Keratinocyte (primary cell): ENCODE measurements around the gene SAMD13. TPM values are rescaled to one million over a fixed set of nuclear protein-coding genes. Genes with fewer than 3 reads are reported as not detected.

Experiments
- DNase-seq: peaks from one replicate; pipeline ENCODE4 v3.0.0-alpha.2; 2011; ENCODE audit warnings: low read depth, missing footprints, low spot score
- FAIRE-seq: peaks from 2 replicates; lab custom pipeline; 2011; peaks lifted over from hg19 to GRCh38; lab: Jason Lieb, UNC
- H2AFZ ChIP-seq: 2 replicates; pipeline ENCODE4 v1.6.0; 2012; ENCODE audit warnings: low read length, control low read depth, inconsistent platforms; ENCODE audit not compliant: control insufficient read depth
- H3K27ac ChIP-seq: 2 replicates; pipeline ENCODE4 v1.5.1; 2011; ENCODE audit warnings: low read length; ENCODE audit not compliant: control insufficient read depth, insufficient read depth
- H3K27me3 ChIP-seq: 3 replicates; pipeline ENCODE4 v1.6.0; 2011; ENCODE audit warnings: low read length; ENCODE audit not compliant: control insufficient read depth, insufficient read depth; ENCODE audit errors: extremely low read depth
- H3K36me3 ChIP-seq, 2 experiments: 2 replicates in 1 of 2; 3 replicates in 1 of 2; pipeline ENCODE4 v1.5.1; 2011; ENCODE audit warnings: low read length in 2 of 2, mild to moderate bottlenecking in 1 of 2; ENCODE audit not compliant: control insufficient read depth in 2 of 2, insufficient read depth in 2 of 2; ENCODE audit errors: extremely low read depth in 1 of 2
- H3K4me1 ChIP-seq: 3 replicates; pipeline ENCODE4 v1.5.1; 2011; ENCODE audit warnings: low read length; ENCODE audit not compliant: control insufficient read depth, insufficient read depth; ENCODE audit errors: extremely low read depth
- H3K4me2 ChIP-seq: 3 replicates; pipeline ENCODE4 v1.6.0; 2011; ENCODE audit warnings: low read depth, low read length; ENCODE audit not compliant: control insufficient read depth, insufficient read depth; ENCODE audit errors: extremely low read depth
- H3K4me3 ChIP-seq, 3 experiments: fragments of 200-600 bp in 1 of 3; sonication (generic) in 1 of 3; 2 replicates in 2 of 3; 3 replicates in 1 of 3; pipeline ENCODE4 v1.5.1; 2011 to 2016; ENCODE audit warnings: low read length in 3 of 3, mild to moderate bottlenecking in 3 of 3, control low read depth in 2 of 3, inconsistent platforms in 1 of 3, low read depth in 1 of 3, mixed read lengths in 1 of 3, mixed run types in 1 of 3, moderate library complexity in 1 of 3; ENCODE audit not compliant: control insufficient read depth in 2 of 3, insufficient read depth in 2 of 3; ENCODE audit errors: extremely low read depth in 1 of 3
- H3K79me2 ChIP-seq: 2 replicates; pipeline ENCODE4 v1.6.0; 2012; ENCODE audit warnings: low read length; ENCODE audit not compliant: control insufficient read depth, insufficient read depth
- H3K9ac ChIP-seq: 3 replicates; pipeline ENCODE4 v1.6.0; 2011; ENCODE audit warnings: low read length; ENCODE audit not compliant: control insufficient read depth, insufficient read depth; ENCODE audit errors: extremely low read depth
- H3K9me1 ChIP-seq: 3 replicates; pipeline ENCODE4 v1.6.0; 2011; ENCODE audit warnings: low read length; ENCODE audit not compliant: control insufficient read depth, insufficient read depth; ENCODE audit errors: extremely low read depth
- H3K9me3 ChIP-seq: 2 replicates; pipeline ENCODE4 v1.5.1; 2012; ENCODE audit warnings: low read depth, low read length; ENCODE audit not compliant: control insufficient read depth
- H4K20me1 ChIP-seq: 3 replicates; pipeline ENCODE4 v1.6.0; 2011; ENCODE audit warnings: low read length; ENCODE audit not compliant: control insufficient read depth, insufficient read depth; ENCODE audit errors: extremely low read depth
- CTCF ChIP-seq, 3 experiments: IDR thresholded peaks in 1 of 3; conservative IDR thresholded peaks in 1 of 3; optimal IDR thresholded peaks in 1 of 3; 2 replicates in 2 of 3; 3 replicates in 1 of 3; pipeline versions ENCODE3 to v1.5.1; 2011; ENCODE audit warnings: low read length in 3 of 3, mild to moderate bottlenecking in 3 of 3, moderate library complexity in 2 of 3, control low read depth in 1 of 3, inconsistent platforms in 1 of 3; ENCODE audit not compliant: insufficient read depth in 2 of 3; ENCODE audit errors: extremely low read depth in 1 of 3
- EZH2 ChIP-seq: IDR thresholded peaks from one replicate; pipeline ENCODE4 v1.6.1; 2012; ENCODE audit warnings: inconsistent platforms, mild to moderate bottlenecking, low read length, moderate library complexity
- dilution Hi-C: fragments of 300-500 bp; cut with MboI; formaldehyde crosslinking; loops from one replicate; pipeline ENCODE4 v1.7.0; 2020; ENCODE audit warnings: low sequenced_read_pairs; ENCODE audit not compliant: extremely low pct_ligation_motif_present
- polyA plus RNA-seq, 5 experiments: library from polyadenylated mRNA; depleted of rRNA in 3 of 5; stranded (reverse) in 3 of 5; stranded (forward) in 1 of 5; unstranded in 1 of 5; fragments of >200 nt; gene quantifications; 1 replicate in 1 of 5; 2 replicates in 3 of 5; 3 replicates in 1 of 5; pipeline versions ENCODE4 v1.2.1 to v1.2.3, GENCODE V29; 2011 to 2012; ENCODE audit warnings: missing spikeins in 2 of 5, low read depth in 1 of 5, low replicate concordance in 1 of 5

SAMD13 gene
- polyA plus RNA-seq, 1 donor (not counting 4 experiments of a cell fraction or from before 2014, with no cell fraction given), result 0.75 TPM

GRCh38 chr1:84255582-84255981 lies 45.9 kb upstream of the SAMD13 start:
- H4K20me1 ChIP-seq, result no peaks in the 10 kb centered on the region
- H3K36me3 ChIP-seq, result no peaks in the 10 kb centered on the region
- no peak overlapping the region for H3K4me2 ChIP-seq
- no peak for FAIRE-seq
- H3K4me1 ChIP-seq, result peaks cover 10% of the 10 kb centered on the region
- H3K9me3 ChIP-seq, result no peaks in the 10 kb centered on the region
- H3K27me3 ChIP-seq, result peaks cover 3% of the 10 kb centered on the region
- DNase-seq, result no peak
- H3K27ac ChIP-seq, result no peak overlapping the region
- H2AFZ ChIP-seq, result no peak overlapping the region
- no peak overlapping the region for H3K9ac ChIP-seq
- TF ChIP-seq CTCF (optimal IDR thresholded peaks at IDR 0.05 in 1 of 3, IDR thresholded peaks at IDR 0.05 in 1 of 3, conservative IDR thresholded peaks at IDR 0.05 in 1 of 3; ENCODE audit: extremely low read depth in 1 of 3, insufficient read depth in 2 of 3, low read length in 3 of 3) (no peak), EZH2 (no peak)
- dilution Hi-C loops, result no loop called here
- H3K4me3 ChIP-seq, result no peak overlapping the region
- no peaks in the 10 kb centered on the region for H3K79me2 ChIP-seq
- H3K9me1 ChIP-seq, result no peaks in the 10 kb centered on the region

GRCh38 chr1:84257617-84258016 lies 43.9 kb upstream of the SAMD13 start:
- Histone ChIP-seq H3K79me2 (no peaks in the 10 kb centered on the region), H3K9me3 (no peaks in the 10 kb centered on the region), H3K9me1 (no peaks in the 10 kb centered on the region), H3K4me3 (no peak overlapping the region), H3K4me1 (peaks cover 10% of the 10 kb centered on the region), H3K27ac (no peak overlapping the region), H3K4me2 (no peak overlapping the region), H3K9ac (no peak overlapping the region), H4K20me1 (no peaks in the 10 kb centered on the region), H2AFZ (no peak overlapping the region), H3K27me3 (peaks cover 3% of the 10 kb centered on the region), H3K36me3 (no peaks in the 10 kb centered on the region)
- DNase-seq (no peak), FAIRE-seq (no peak)
- dilution Hi-C loops, result no loop called here
- no peak for TF ChIP-seq EZH2
- TF ChIP-seq CTCF (optimal IDR thresholded peaks at IDR 0.05 in 1 of 3, IDR thresholded peaks at IDR 0.05 in 1 of 3, conservative IDR thresholded peaks at IDR 0.05 in 1 of 3; ENCODE audit: extremely low read depth in 1 of 3, insufficient read depth in 2 of 3, low read length in 3 of 3), result no peak
